Measurements from ENCODE around the gene RTEL1.

The RTEL1 gene

GRCh38 chr20:63696306-63696627, 38.2 kb downstream of the RTEL1 start:
- no peak overlapping the region for H3K4me3 ChIP-seq (ENCODE audit: low read depth, low read length, poor library complexity, severe bottlenecking)
- TF ChIP-seq CTCF (IDR thresholded peaks at IDR 0.05; ENCODE audit: low read length) (no peak), EZH2 (IDR thresholded peaks at IDR 0.05; ENCODE audit: borderline replicate concordance, low read length) (no peak)

GRCh38 chr20:63696628-63697356, 38.7 kb downstream of the RTEL1 start, which contains the start of gene TNFRSF6B:
TNFRSF6B (plus strand) TSS chr20:63696652; CDS start chr20:63696768, 116 bp downstream.
- H3K4me1 ChIP-seq (ENCODE audit: insufficient read depth, low read length, severe bottlenecking) = no peaks in the 10 kb centered on the region
- H3K9ac ChIP-seq (ENCODE audit: low read length) = no peak within 1 kb of the TSS
- no peak within 1 kb of the TSS for H2AFZ ChIP-seq (ENCODE audit: low read length)
- no peaks in the 10 kb centered on the region for H3K79me2 ChIP-seq (ENCODE audit: insufficient read depth, low read length)
- no peaks in the 10 kb centered on the region for H3K9me3 ChIP-seq (ENCODE audit: low read length)
- H4K20me1 ChIP-seq (ENCODE audit: insufficient read depth, low read length) = no peaks in the 10 kb centered on the region
- H3K4me2 ChIP-seq (ENCODE audit: low read length) = no peak within 1 kb of the TSS
- no peak for TF ChIP-seq EZH2 (IDR thresholded peaks at IDR 0.05; ENCODE audit: borderline replicate concordance, low read length)
- TF ChIP-seq CTCF (IDR thresholded peaks at IDR 0.05; ENCODE audit: low read length) = no peak
- H3K27me3 ChIP-seq (ENCODE audit: insufficient read depth, low read length) = no peaks in the 10 kb centered on the region
- H3K27ac ChIP-seq (ENCODE audit: low read depth, low read length, poor library complexity, severe bottlenecking) = no peak within 1 kb of the TSS
- no peaks in the 10 kb centered on the region for H3F3A ChIP-seq (ENCODE audit: insufficient read depth, low read length)
- no peaks in the 10 kb centered on the region for H3K9me2 ChIP-seq (ENCODE audit: low read depth, low read length)
- no peak within 1 kb of the TSS for H3K4me3 ChIP-seq (ENCODE audit: low read depth, low read length, poor library complexity, severe bottlenecking)
- H3K36me3 ChIP-seq (ENCODE audit: insufficient read depth, low read length) = no peaks in the 10 kb centered on the region; the same call in 1 of the 2 replicates

More at GRCh38 chr20:63696306-63696627, 38.2 kb downstream of the RTEL1 start:
- H3K36me3 ChIP-seq (ENCODE audit: insufficient read depth, low read length) = no peaks in the 10 kb centered on the region; the same call in 1 of the 2 replicates
- no peak overlapping the region for H2AFZ ChIP-seq (ENCODE audit: low read length)
- H3K27ac ChIP-seq (ENCODE audit: low read depth, low read length, poor library complexity, severe bottlenecking) = no peak overlapping the region
- no peaks in the 10 kb centered on the region for H3K27me3 ChIP-seq (ENCODE audit: insufficient read depth, low read length)
- no peak overlapping the region for H3K9ac ChIP-seq (ENCODE audit: low read length)
- H3K79me2 ChIP-seq (ENCODE audit: insufficient read depth, low read length) = no peaks in the 10 kb centered on the region
- H3K9me3 ChIP-seq (ENCODE audit: low read length) = no peaks in the 10 kb centered on the region
- no peaks in the 10 kb centered on the region for H3F3A ChIP-seq (ENCODE audit: insufficient read depth, low read length)
- no peaks in the 10 kb centered on the region for H4K20me1 ChIP-seq (ENCODE audit: insufficient read depth, low read length)
- H3K9me2 ChIP-seq (ENCODE audit: low read depth, low read length) = no peaks in the 10 kb centered on the region
- no peaks in the 10 kb centered on the region for H3K4me1 ChIP-seq (ENCODE audit: insufficient read depth, low read length, severe bottlenecking)
- no peak overlapping the region for H3K4me2 ChIP-seq (ENCODE audit: low read length)

- Histone ChIP-seq H3K9me2 (ENCODE audit: low read depth, low read length) (no peaks in the 10 kb centered on the region), H3K4me3 (ENCODE audit: low read depth, low read length, poor library complexity, severe bottlenecking) (no peak overlapping the region), H3K4me1 (ENCODE audit: insufficient read depth, low read length, severe bottlenecking) (no peaks in the 10 kb centered on the region), H3K4me2 (ENCODE audit: low read length) (no peak overlapping the region), H3K27me3 (ENCODE audit: insufficient read depth, low read length) (no peaks in the 10 kb centered on the region), H3K9ac (ENCODE audit: low read length) (no peak overlapping the region), H3K36me3 (ENCODE audit: insufficient read depth, low read length) (no peaks in the 10 kb centered on the region; the same call in 1 of the 2 replicates), H3K79me2 (ENCODE audit: insufficient read depth, low read length) (no peaks in the 10 kb centered on the region), H4K20me1 (ENCODE audit: insufficient read depth, low read length) (no peaks in the 10 kb centered on the region), H3K9me3 (ENCODE audit: low read length) (no peaks in the 10 kb centered on the region), H3K27ac (ENCODE audit: low read depth, low read length, poor library complexity, severe bottlenecking) (no peak overlapping the region), H2AFZ (ENCODE audit: low read length) (no peak overlapping the region), H3F3A (ENCODE audit: insufficient read depth, low read length) (no peaks in the 10 kb centered on the region)
- TF ChIP-seq CTCF (IDR thresholded peaks at IDR 0.05; ENCODE audit: low read length) (no peak), EZH2 (IDR thresholded peaks at IDR 0.05; ENCODE audit: borderline replicate concordance, low read length) (no peak)
Observed at GRCh38 chr20:63697357-63697867, 39.3 kb downstream of the RTEL1 start.
